GM12875 (cell line): ENCODE measurements around the gene WARS2.
"Not testable (repeated sequence)": the region's sequence is repeated elsewhere in the genome, so short reads cannot be mapped to it uniquely, and the experiment has no call there.

Experiments used
- H3K4me3 ChIP-seq: one replicate; pipeline ENCODE4 v1.5.1; 2011; ENCODE audit warnings: low read depth, low read length, control low read depth
- CTCF ChIP-seq: IDR thresholded peaks from 2 replicates; pipeline ENCODE4 v1.5.1; 2011; ENCODE audit warnings: low read depth, mild to moderate bottlenecking, control low read depth, inconsistent platforms, low read length, moderate library complexity, borderline replicate concordance; ENCODE audit not compliant: insufficient read depth

WARS2 gene

GRCh38 chr1:119163396-119163795 is 22.9 kb upstream of the WARS2 start:
- TF ChIP-seq CTCF: no peak
- no peak overlapping the region for H3K4me3 ChIP-seq

DNA sequence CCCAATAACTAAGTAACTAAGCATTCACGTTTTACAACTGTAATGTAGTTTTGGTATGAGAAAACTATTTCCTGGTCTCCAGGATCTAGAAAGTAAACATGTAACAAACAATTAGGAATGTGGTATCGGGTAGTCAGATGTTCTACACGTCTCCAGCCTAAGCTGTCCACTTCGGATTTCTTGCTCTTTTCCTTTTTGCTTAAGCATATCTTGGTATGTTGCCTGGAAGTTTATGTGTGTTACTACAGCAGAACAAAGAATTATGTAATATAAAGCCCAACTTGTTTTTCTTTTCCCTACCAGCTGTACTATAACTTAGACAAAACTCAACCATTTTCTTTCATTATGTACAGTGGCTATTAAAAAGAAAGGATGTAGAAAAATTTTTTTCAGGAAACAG is 20.4 kb upstream of the WARS2 start:
- H3K4me3 ChIP-seq: no peak overlapping the region
- no peak for TF ChIP-seq CTCF

DNA sequence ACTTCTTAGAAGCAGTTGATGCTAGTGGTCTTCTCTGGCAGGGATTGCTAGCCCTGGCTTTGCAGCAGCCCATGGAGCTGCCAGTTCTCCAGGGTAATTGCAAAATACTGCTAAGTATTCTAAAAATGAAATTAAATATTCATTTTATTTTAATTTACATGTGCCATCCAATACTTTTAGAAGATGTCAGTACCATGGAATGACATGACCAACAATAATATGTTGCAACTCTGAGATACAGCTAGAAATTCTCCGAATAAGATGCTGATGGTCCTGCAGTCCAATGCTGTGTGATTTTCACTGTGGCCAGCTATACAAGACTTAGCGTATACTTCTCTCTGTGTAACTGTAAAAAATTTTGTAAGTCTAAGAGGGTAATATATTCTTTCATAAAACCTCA is 20.0 kb upstream of the WARS2 start:
- no peak for TF ChIP-seq CTCF

GRCh38 chr1:119159966-119160365 is 19.5 kb upstream of the WARS2 start:
- H3K4me3 ChIP-seq: no peak overlapping the region
- no peak for TF ChIP-seq CTCF

More for the DNA sequence above, 20.0 kb upstream of the WARS2 start:
- no peak overlapping the region for H3K4me3 ChIP-seq

- no peak for TF ChIP-seq CTCF
- H3K4me3 ChIP-seq: no peak overlapping the region
These were observed 18.7 kb upstream of the WARS2 start for GRCh38 chr1:119159111-119159510.

- H3K4me3 ChIP-seq: not testable (repeated sequence)
These were observed 16.3 kb upstream of the WARS2 start for GRCh38 chr1:119156761-119157160.

GRCh38 chr1:119155069-119155468 is 14.6 kb upstream of the WARS2 start:
- H3K4me3 ChIP-seq: not testable (repeated sequence)

DNA sequence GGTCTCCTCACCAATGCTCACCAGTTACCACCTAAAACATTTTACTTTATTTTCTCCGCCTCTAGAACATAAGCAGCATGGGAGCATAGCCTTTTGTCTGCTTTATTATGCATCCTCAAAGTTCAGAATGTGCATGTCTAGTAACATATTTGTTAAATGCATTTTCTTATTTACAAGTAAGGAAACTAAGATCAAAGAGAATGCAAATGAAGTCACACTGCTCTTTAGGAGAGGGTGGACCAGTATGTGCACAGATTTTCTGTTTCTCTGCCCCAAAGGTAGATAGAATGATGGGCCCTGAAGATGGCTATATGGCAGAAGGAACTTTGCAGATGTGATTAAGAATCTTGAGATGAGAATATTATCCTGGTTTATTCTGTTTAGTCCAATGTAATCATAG is 9.7 kb upstream of the WARS2 start:
- H3K4me3 ChIP-seq: no peak overlapping the region
- TF ChIP-seq CTCF: no peak

GRCh38 chr1:119147661-119148090 is 7.2 kb upstream of the WARS2 start:
- H3K4me3 ChIP-seq: no peak overlapping the region
- TF ChIP-seq CTCF: no peak
